Common myeloid progenitor, CD34-positive (primary cell): ENCODE measurements around the gene MMP28. TPM values are rescaled to one million over a fixed set of nuclear protein-coding genes. Genes with fewer than 3 reads are reported as not detected.

Experiments
- CTCF ChIA-PET: fragments of 350-600 bp; sonication (Branson Sonifier 250); formaldehyde crosslinking; loops from one replicate; lab custom pipeline; 2021; ENCODE audit warnings: antibody characterized with exemption; lab: Charles Lee
- POLR2A ChIA-PET: fragments of 350-600 bp; sonication (Branson Sonifier 250); formaldehyde crosslinking; loops from one replicate; lab custom pipeline; 2021; ENCODE audit warnings: antibody characterized with exemption; lab: Charles Lee
- DNase-seq, 3 donors: peaks; one replicate each; pipeline versions ENCODE4 v3.0.0 to v3.0.0-alpha.2; 2013
- H3K27ac ChIP-seq, 2 experiments: 1 replicate in 1 of 2; 2 replicates in 1 of 2; pipeline ENCODE4 v1.7.0; 2013; ENCODE audit warnings: inconsistent platforms in 2 of 2, low read length in 2 of 2, mild to moderate bottlenecking in 2 of 2, low read depth in 1 of 2, moderate library complexity in 1 of 2; ENCODE audit not compliant: severe bottlenecking in 2 of 2, insufficient read depth in 1 of 2, poor library complexity in 1 of 2
- H3K27me3 ChIP-seq, 5 experiments: replicated peaks in 2 of 5; 1 replicate in 3 of 5; 2 replicates in 2 of 5; pipeline versions ENCODE4 v1.6.1 to v1.7.0; 2013; ENCODE audit warnings: low read length in 4 of 5, mild to moderate bottlenecking in 2 of 5, moderate library complexity in 2 of 5, inconsistent platforms in 1 of 5; ENCODE audit not compliant: insufficient read depth in 5 of 5, control insufficient read depth in 4 of 5
- H3K36me3 ChIP-seq, 4 experiments: 1 replicate in 2 of 4; 2 replicates in 2 of 4; pipeline versions ENCODE4 v1.6.1 to v1.7.0; 2013; ENCODE audit warnings: low read length in 3 of 4, control low read depth in 1 of 4, mild to moderate bottlenecking in 1 of 4; ENCODE audit not compliant: control insufficient read depth in 4 of 4, insufficient read depth in 4 of 4
- H3K4me1 ChIP-seq, 4 experiments: 1 replicate in 3 of 4; 2 replicates in 1 of 4; pipeline versions ENCODE4 v1.6.1 to v1.7.1; 2013; ENCODE audit warnings: low read length in 3 of 4, mild to moderate bottlenecking in 3 of 4, control low read depth in 1 of 4, inconsistent platforms in 1 of 4, moderate library complexity in 1 of 4; ENCODE audit not compliant: control insufficient read depth in 4 of 4, insufficient read depth in 4 of 4; ENCODE audit errors: control extremely low read depth in 1 of 4
- H3K4me3 ChIP-seq, 7 experiments: 1 replicate in 4 of 7; 2 replicates in 3 of 7; pipeline versions ENCODE4 v1.5.1 to v1.7.0; 2013; ENCODE audit warnings: mild to moderate bottlenecking in 7 of 7, low read length in 6 of 7, moderate library complexity in 6 of 7, inconsistent platforms in 2 of 7, low read depth in 2 of 7, control low read depth in 1 of 7; ENCODE audit not compliant: insufficient read depth in 4 of 7, control insufficient read depth in 1 of 7; ENCODE audit errors: extremely low read depth in 1 of 7
- H3K9me3 ChIP-seq, 5 experiments: 1 replicate in 4 of 5; 2 replicates in 1 of 5; pipeline versions ENCODE4 v1.6.1 to v1.7.1; 2013; ENCODE audit warnings: low read length in 4 of 5, mild to moderate bottlenecking in 2 of 5, inconsistent platforms in 1 of 5, low read depth in 1 of 5, moderate library complexity in 1 of 5; ENCODE audit not compliant: control insufficient read depth in 4 of 5, insufficient read depth in 2 of 5; ENCODE audit errors: control extremely low read depth in 1 of 5
- WGBS: methylation state at CpG from one replicate; pipeline ENCODE4 v1.1.5; 2013; ENCODE audit not compliant: insufficient coverage; 5-methylcytosine and 5-hydroxymethylcytosine counted together
- polyA plus RNA-seq: library from polyadenylated mRNA; unstranded; fragments of 120-200 nt; gene quantifications from one replicate; pipeline ENCODE4 v1.2.1, GENCODE V29; 2013

MMP28 gene, protein sequence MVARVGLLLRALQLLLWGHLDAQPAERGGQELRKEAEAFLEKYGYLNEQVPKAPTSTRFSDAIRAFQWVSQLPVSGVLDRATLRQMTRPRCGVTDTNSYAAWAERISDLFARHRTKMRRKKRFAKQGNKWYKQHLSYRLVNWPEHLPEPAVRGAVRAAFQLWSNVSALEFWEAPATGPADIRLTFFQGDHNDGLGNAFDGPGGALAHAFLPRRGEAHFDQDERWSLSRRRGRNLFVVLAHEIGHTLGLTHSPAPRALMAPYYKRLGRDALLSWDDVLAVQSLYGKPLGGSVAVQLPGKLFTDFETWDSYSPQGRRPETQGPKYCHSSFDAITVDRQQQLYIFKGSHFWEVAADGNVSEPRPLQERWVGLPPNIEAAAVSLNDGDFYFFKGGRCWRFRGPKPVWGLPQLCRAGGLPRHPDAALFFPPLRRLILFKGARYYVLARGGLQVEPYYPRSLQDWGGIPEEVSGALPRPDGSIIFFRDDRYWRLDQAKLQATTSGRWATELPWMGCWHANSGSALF
- polyA plus RNA-seq, result 26.0 TPM

DNA sequence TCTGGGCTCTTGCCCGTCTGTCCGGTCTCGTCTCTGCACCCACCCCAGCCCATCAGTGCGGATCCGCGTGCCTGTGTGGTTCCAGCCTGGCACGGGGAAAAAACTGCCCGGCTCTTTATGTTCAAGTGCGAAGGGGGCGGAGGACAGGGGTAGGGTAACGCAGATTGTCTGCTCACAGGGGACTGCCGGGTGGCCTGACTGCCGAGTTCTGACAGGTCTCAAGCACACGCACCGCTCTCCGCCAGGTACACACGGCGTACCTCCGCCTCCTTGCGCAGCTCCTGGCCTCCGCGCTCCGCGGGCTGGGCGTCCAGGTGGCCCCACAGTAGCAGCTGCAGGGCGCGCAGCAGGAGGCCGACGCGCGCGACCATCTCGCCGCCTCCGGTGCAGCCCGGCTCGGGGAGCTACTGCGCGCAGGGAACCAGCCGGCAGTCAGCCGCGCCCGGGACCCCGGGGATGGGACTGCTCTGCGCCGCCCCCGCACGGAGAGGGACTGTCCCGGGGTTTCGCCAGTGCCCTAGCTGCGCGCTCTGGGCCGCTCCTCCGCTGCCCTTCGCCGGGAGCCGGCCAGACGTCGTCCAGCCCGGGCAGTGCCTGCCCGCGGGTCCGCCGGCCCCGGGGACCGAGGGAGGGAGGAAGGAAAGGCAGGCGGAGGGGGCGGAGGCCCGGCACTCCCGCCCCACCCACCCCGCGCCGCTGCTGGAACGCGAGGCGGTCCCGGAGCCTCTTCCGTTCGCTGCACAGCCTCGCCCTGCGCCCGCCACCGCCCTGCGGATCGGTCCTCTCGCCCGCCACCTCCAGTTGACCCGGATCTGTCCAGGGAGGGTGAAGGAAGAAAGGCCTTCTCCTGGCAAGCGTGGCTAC is at the start of gene MMP28:
Gene MMP28, minus strand, starts transcription at position 635 of the 864 bp plus-strand sequence. Its CDS starts 264 bp downstream, at position 371.
- WGBS, result under 1% methylated on average over 86 of the region's 89 CpGs
- peak within 1 kb of the TSS; percentile 61 to 89 (median 71) for H3K4me3 ChIP-seq

GRCh38 chr17:35844547-35844946 is 49.1 kb upstream of the MMP28 start:
- Histone ChIP-seq H3K36me3 (peaks cover 20 to 82% (median 53%) of the 10 kb centered on the region in 4 experiments), H3K9me3 (no peaks in the 10 kb centered on the region)

More for the DNA sequence above, at the start of gene MMP28:
- ChIA-PET POLR2A (interaction anchor here (0.7 to 1.0 kb wide), 2 partner anchors 14 to 46 kb away, joined by 3 to 4 read pairs; no protein-coding TSS in a partner anchor), CTCF (interaction anchor here (0.6 to 10.3 kb wide), 8 partner anchors 10 to 842 kb away, joined by 3 to 139 read pairs (median 5); no protein-coding TSS in a partner anchor)
- Histone ChIP-seq H3K27me3 (no peaks in the 10 kb centered on the region), H3K27ac (no peak within 1 kb of the TSS), H3K4me1 (peaks cover 0 to 38% (median 29%) of the 10 kb centered on the region in 4 experiments), H3K36me3 (peaks cover 0 to 2% (median 0%) of the 10 kb centered on the region in 4 experiments), H3K9me3 (no peaks in the 10 kb centered on the region)
- DNase-seq, result peak in 2 of 3 donors; percentile 51 to 68

DNA sequence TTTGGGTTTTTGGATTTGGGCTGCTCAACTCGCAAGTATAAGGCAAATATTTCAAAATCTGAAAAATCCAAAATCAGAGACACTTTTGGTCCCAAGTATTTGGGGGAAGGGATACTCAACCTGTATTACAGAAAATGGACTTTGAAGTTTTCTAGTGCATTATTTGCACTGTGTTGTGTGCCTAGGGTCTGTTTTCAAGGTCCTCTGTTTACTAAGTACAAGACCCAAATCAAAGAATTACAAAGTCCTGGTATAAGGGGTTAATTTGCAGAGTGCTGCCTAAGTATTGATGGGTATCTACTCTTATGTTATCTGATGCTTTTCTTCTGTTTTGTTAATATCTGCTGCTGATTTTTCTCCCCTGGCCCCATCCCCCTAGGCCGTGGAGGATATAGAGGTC is 48.3 kb upstream of the MMP28 start:
- H3K36me3 ChIP-seq, result peaks cover 20 to 87% (median 52%) of the 10 kb centered on the region in 4 experiments

More at GRCh38 chr17:35844547-35844946, 49.1 kb upstream of the MMP28 start:
- Histone ChIP-seq H3K4me3 (no peak overlapping the region), H3K27me3 (no peaks in the 10 kb centered on the region), H3K27ac (no peak overlapping the region), H3K4me1 (no peaks in the 10 kb centered on the region)
- 96% methylated on average over 15 of the region's 19 CpGs for WGBS
- DNase-seq, result no peak
- POLR2A ChIA-PET, result no interaction called here
- CTCF ChIA-PET, result interaction anchor here (1.5 kb wide), 1 partner anchor 43 kb away, joined by 3 read pairs; no protein-coding TSS in a partner anchor

GRCh38 chr17:35842239-35842638 is 46.8 kb upstream of the MMP28 start:
- Histone ChIP-seq H3K4me3 (no peak overlapping the region), H3K36me3 (peaks cover 32 to 87% (median 53%) of the 10 kb centered on the region in 4 experiments), H3K4me1 (no peaks in the 10 kb centered on the region), H3K27ac (no peak overlapping the region), H3K27me3 (no peaks in the 10 kb centered on the region), H3K9me3 (no peaks in the 10 kb centered on the region)
- DNase-seq, result no peak
- ChIA-PET CTCF (interaction anchor here (0.7 to 1.3 kb wide), 3 partner anchors 23 to 306 kb away, joined by 3 read pairs; no protein-coding TSS in a partner anchor), POLR2A (no interaction called here)
- 100% methylated on average over 2 of the region's 5 CpGs for WGBS

More for the DNA sequence above, 48.3 kb upstream of the MMP28 start:
- DNase-seq, result no peak
- Histone ChIP-seq H3K4me1 (no peaks in the 10 kb centered on the region), H3K27ac (no peak overlapping the region), H3K27me3 (no peaks in the 10 kb centered on the region), H3K9me3 (no peaks in the 10 kb centered on the region), H3K4me3 (no peak overlapping the region)
- POLR2A ChIA-PET, result no interaction called here
- CTCF ChIA-PET, result interaction anchor here (1.0 to 1.3 kb wide), 2 partner anchors 7 to 33 kb away, joined by 3 read pairs; no protein-coding TSS in a partner anchor
- 92% methylated on average over 2 of the region's 2 CpGs for WGBS

GRCh38 chr17:35841505-35841904 is 46.1 kb upstream of the MMP28 start:
- Histone ChIP-seq H3K27me3 (no peaks in the 10 kb centered on the region), H3K27ac (no peak overlapping the region), H3K4me1 (no peaks in the 10 kb centered on the region), H3K4me3 (no peak overlapping the region), H3K36me3 (peaks cover 32 to 87% (median 55%) of the 10 kb centered on the region in 4 experiments), H3K9me3 (no peaks in the 10 kb centered on the region)
- CTCF ChIA-PET, result no interaction called here
- POLR2A ChIA-PET, result interaction anchor here (0.6 to 1.0 kb wide), 2 partner anchors 26 to 128 kb away, joined by 5 to 6 read pairs; no protein-coding TSS in a partner anchor
- WGBS, result 93% methylated on average over 3 of the region's 4 CpGs
- DNase-seq, result no peak

- H3K27me3 ChIP-seq, result no peaks in the 10 kb centered on the region
- no peaks in the 10 kb centered on the region for H3K4me1 ChIP-seq
- POLR2A ChIA-PET, result interaction anchor here (0.6 to 1.0 kb wide), 3 partner anchors 25 to 128 kb away, joined by 3 to 6 read pairs (median 5); no protein-coding TSS in a partner anchor
- H3K36me3 ChIP-seq, result peaks cover 31 to 91% (median 55%) of the 10 kb centered on the region in 4 experiments
- CTCF ChIA-PET, result interaction anchor here (1.2 kb wide), 1 partner anchor 8 kb away, joined by 4 read pairs; no protein-coding TSS in a partner anchor
- no peak overlapping the region for H3K27ac ChIP-seq
- no peak for DNase-seq
- no peak overlapping the region for H3K4me3 ChIP-seq
- WGBS, result no CpG with 5 or more reads among the region's 3 CpGs
- H3K9me3 ChIP-seq, result no peaks in the 10 kb centered on the region
Observed at GRCh38 chr17:35841101-35841500, 45.7 kb upstream of the MMP28 start.
